ENCODE data around the gene CCDC39. TPM values are rescaled to one million over a fixed set of nuclear protein-coding genes. Genes with fewer than 3 reads are reported as not detected.

CCDC39 gene
- total RNA-seq, 1 donor from 2014 or later = not detected

DNA sequence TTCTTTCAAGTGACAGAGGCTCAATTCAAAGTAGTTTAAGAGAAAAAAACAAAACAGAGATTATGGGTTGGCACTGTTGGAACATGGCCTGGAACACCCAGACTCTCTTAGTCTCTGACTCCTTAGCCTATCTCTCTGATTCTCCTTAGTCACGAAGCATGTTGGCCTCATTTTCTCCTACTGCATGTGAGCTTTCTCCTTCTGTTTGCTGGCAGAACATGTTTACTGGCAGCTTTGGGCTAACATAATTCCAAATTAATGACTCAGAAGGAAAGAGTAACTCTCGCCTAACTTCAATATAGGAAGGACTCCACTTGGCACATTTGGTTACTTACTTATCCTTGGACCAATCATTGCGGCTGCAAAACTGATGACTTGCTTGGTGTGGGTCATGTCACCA lies 21.7 kb upstream of the CCDC39 start:
- H3K4me1 Mint-ChIP-seq = no peaks in the 10 kb centered on the region
- H3K27ac Mint-ChIP-seq = no peak overlapping the region
- no peak for DNase-seq (ENCODE audit: low spot score in 2 of 2, unreplicated experiment in 2 of 2)
- no peaks in the 10 kb centered on the region for H3K36me3 Mint-ChIP-seq
- TF ChIP-seq, protein P1, sequence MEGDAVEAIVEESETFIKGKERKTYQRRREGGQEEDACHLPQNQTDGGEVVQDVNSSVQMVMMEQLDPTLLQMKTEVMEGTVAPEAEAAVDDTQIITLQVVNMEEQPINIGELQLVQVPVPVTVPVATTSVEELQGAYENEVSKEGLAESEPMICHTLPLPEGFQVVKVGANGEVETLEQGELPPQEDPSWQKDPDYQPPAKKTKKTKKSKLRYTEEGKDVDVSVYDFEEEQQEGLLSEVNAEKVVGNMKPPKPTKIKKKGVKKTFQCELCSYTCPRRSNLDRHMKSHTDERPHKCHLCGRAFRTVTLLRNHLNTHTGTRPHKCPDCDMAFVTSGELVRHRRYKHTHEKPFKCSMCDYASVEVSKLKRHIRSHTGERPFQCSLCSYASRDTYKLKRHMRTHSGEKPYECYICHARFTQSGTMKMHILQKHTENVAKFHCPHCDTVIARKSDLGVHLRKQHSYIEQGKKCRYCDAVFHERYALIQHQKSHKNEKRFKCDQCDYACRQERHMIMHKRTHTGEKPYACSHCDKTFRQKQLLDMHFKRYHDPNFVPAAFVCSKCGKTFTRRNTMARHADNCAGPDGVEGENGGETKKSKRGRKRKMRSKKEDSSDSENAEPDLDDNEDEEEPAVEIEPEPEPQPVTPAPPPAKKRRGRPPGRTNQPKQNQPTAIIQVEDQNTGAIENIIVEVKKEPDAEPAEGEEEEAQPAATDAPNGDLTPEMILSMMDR (IDR thresholded peaks at IDR 0.05; ENCODE audit: unreplicated experiment) = no peak
- H3K9me3 Mint-ChIP-seq = peaks cover 3% of the 10 kb centered on the region
- H3K27me3 Mint-ChIP-seq (ENCODE audit: low read depth) = peaks cover 9% of the 10 kb centered on the region
- no peak overlapping the region for H3K4me3 Mint-ChIP-seq

DNA sequence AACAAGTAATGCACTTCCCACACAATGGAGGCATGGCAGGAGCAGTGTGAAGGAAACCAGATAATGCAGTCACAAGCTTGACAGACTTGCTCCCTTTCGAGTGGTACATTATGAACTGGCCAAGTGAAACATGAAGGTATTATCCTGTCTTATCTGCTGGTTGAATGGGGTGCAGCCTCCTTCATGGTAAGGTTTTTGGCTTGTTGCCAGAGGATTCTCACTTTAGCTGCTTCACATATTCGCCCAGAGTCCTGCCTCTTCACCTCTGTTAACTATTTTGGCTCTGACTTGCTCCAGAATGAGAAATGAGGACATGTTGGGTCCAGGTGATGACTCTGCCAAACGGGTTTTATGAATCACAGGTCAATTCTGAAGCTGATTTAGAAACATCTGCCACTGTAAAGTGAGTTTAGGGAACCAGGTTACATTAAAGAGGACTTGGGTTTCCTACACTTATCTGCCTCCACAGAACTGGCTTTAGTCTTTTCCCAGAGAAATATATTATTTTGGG lies 19.5 kb upstream of the CCDC39 start:
- Mint-ChIP-seq H3K4me1 (no peaks in the 10 kb centered on the region), H3K36me3 (no peaks in the 10 kb centered on the region), H3K9me3 (no peaks in the 10 kb centered on the region), H3K4me3 (no peak overlapping the region), H3K27ac (no peak overlapping the region), H3K27me3 (ENCODE audit: low read depth) (peaks cover 17% of the 10 kb centered on the region)
- no peak for DNase-seq (ENCODE audit: low spot score in 2 of 2, unreplicated experiment in 2 of 2)
- TF ChIP-seq, protein P1 (IDR thresholded peaks at IDR 0.05; ENCODE audit: unreplicated experiment) = no peak

DNA sequence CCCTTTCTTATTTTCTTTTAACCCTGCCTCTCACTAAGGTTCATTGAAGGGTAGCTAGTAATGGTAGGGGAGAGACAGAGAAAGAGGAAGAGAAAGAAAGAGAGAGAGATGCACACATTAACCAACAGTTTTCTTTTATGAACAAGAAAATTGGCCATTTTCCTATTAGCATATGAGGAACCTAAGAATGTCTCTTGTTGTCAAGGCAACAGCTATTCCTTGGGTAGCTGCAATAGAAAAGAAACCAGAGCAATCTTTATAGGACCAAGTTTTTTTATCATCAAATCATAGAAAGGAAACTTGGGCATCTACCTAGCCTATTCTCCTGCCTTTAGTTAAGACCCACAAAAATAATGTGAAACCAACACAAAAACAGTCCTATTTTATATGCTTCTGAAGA lies 15.0 kb upstream of the CCDC39 start:
- peaks cover 15% of the 10 kb centered on the region for H3K27me3 Mint-ChIP-seq (ENCODE audit: low read depth)
- no peaks in the 10 kb centered on the region for H3K4me1 Mint-ChIP-seq
- H3K9me3 Mint-ChIP-seq = no peaks in the 10 kb centered on the region
- TF ChIP-seq, protein P1 (IDR thresholded peaks at IDR 0.05; ENCODE audit: unreplicated experiment) = no peak
- no peak overlapping the region for H3K27ac Mint-ChIP-seq
- DNase-seq (ENCODE audit: low spot score in 2 of 2, unreplicated experiment in 2 of 2) = no peak
- H3K36me3 Mint-ChIP-seq = no peaks in the 10 kb centered on the region
- no peak overlapping the region for H3K4me3 Mint-ChIP-seq

DNA sequence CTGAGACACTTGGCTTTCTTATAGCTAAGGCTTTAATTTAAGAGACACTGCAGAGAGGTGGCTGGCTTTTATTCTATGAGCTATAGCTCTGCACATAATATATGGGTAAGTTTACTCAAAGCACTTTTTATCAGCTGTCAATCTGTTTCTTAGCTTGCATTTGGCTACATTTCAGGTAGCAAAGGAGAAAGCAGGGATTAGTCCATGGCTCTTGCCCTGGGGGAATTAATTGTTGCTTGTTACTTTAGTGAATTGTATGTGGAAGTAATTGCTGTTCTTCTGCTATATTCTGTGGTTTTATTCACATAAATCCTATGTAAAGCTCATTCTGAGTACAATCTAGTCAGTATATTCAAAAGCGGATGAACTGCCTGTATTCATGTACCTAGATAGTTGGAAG lies 14.4 kb upstream of the CCDC39 start:
- peaks cover 15% of the 10 kb centered on the region for H3K27me3 Mint-ChIP-seq (ENCODE audit: low read depth)
- no peaks in the 10 kb centered on the region for H3K36me3 Mint-ChIP-seq
- no peak overlapping the region for H3K4me3 Mint-ChIP-seq
- TF ChIP-seq, protein P1 (IDR thresholded peaks at IDR 0.05; ENCODE audit: unreplicated experiment) = no peak
- DNase-seq (ENCODE audit: low spot score in 2 of 2, unreplicated experiment in 2 of 2) = no peak
- H3K4me1 Mint-ChIP-seq = no peaks in the 10 kb centered on the region
- H3K9me3 Mint-ChIP-seq = peaks cover 2% of the 10 kb centered on the region
- no peak overlapping the region for H3K27ac Mint-ChIP-seq

DNA sequence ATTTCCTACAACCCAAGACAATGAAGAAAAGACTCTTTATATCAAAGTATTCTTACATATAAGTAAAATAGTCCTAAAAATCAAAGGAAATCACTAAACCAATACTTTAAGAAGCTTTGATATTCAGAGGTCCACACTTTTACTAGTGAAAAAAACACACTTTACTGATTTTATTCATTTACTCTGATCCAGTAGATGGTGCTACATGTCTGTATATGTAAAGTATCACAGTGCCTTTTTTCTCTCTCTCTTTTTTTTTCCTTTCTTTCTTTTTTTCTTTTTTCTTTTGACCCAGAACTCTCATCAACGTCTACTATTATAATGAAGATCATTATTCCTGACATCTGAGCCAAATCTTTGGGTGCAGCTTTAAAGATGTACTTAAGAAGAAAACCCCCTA lies 10.8 kb upstream of the CCDC39 start:
- Mint-ChIP-seq H3K4me3 (no peak overlapping the region), H3K9me3 (peaks cover 3% of the 10 kb centered on the region), H3K27me3 (ENCODE audit: low read depth) (peaks cover 25% of the 10 kb centered on the region), H3K4me1 (no peaks in the 10 kb centered on the region), H3K27ac (no peak overlapping the region), H3K36me3 (no peaks in the 10 kb centered on the region)
- DNase-seq (ENCODE audit: low spot score in 2 of 2, unreplicated experiment in 2 of 2) = no peak
- TF ChIP-seq, protein P1 (IDR thresholded peaks at IDR 0.05; ENCODE audit: unreplicated experiment) = no peak

DNA sequence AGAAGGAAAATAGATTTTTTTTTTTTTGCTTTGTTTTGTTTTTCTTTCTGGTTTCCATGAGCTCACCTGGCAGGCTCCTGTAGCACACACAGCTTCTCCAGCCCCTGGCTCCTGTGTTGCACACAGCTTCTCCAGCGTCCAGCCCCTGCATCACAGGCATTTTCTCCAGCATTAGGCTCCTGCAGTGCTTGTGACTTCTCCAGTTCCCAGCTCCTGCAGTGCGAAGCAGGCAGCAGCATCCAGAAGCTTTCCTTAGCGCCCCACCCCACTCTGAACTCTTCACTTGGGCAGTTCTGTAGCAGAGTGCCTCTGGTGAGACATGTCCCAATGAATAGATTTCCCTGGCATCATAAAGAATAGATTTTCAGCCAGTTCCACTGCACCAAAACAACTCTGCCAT lies 5.5 kb upstream of the CCDC39 start:
- H3K27ac Mint-ChIP-seq = no peak overlapping the region
- H3K9me3 Mint-ChIP-seq = peaks cover 3% of the 10 kb centered on the region
- H3K4me1 Mint-ChIP-seq = peaks cover 4% of the 10 kb centered on the region
- TF ChIP-seq, protein P1 (IDR thresholded peaks at IDR 0.05; ENCODE audit: unreplicated experiment) = no peak
- peaks cover 34% of the 10 kb centered on the region for H3K27me3 Mint-ChIP-seq (ENCODE audit: low read depth)
- DNase-seq (ENCODE audit: low spot score in 2 of 2, unreplicated experiment in 2 of 2) = no peak
- no peaks in the 10 kb centered on the region for H3K36me3 Mint-ChIP-seq
- H3K4me3 Mint-ChIP-seq = no peak overlapping the region

All from mesothelial cell of epicardium (in vitro differentiated cells).